Endothelial cell of hepatic sinusoid (primary cell): Measurements from ENCODE around the gene CR1L.
"Not testable (repeated sequence)": the region's sequence is repeated elsewhere in the genome, so short reads cannot be mapped to it uniquely, and the experiment has no call there.

Experiments used
- in situ Hi-C: cut with HindIII; loops from 2 replicates; pipeline ENCODE4 v1.10.0; 2017; ENCODE audit warnings: low sequenced_read_pairs

The CR1L gene

GRCh38 chr1:207680590-207681388, 35.9 kb downstream of the CR1L start:
- in situ Hi-C loops = not testable (repeated sequence)

GRCh38 chr1:207682872-207683434, 38.0 kb downstream of the CR1L start:
- in situ Hi-C loops = not testable (repeated sequence)

GRCh38 chr1:207690551-207690950, 45.6 kb downstream of the CR1L start:
- in situ Hi-C loops = not testable (repeated sequence)

- in situ Hi-C loops = no loop called here
Measured at GRCh38 chr1:207691010-207691409, 46.1 kb downstream of the CR1L start.

- in situ Hi-C loops = no loop called here
Measured at GRCh38 chr1:207691841-207692240, 46.9 kb downstream of the CR1L start.

GRCh38 chr1:207692291-207692690, 47.4 kb downstream of the CR1L start:
- in situ Hi-C loops = not testable (repeated sequence)

- in situ Hi-C loops = no loop called here
Measured at GRCh38 chr1:207695891-207696290, 51.0 kb downstream of the CR1L start.

- in situ Hi-C loops = no loop called here
Measured at GRCh38 chr1:207698822-207699483, 54.0 kb downstream of the CR1L start.

GRCh38 chr1:207702317-207702716, 57.4 kb downstream of the CR1L start:
- in situ Hi-C loops = no loop called here

GRCh38 chr1:207703712-207704111, 58.8 kb downstream of the CR1L start:
- in situ Hi-C loops = no loop called here

- in situ Hi-C loops = not testable (repeated sequence)
Measured at GRCh38 chr1:207708004-207708403, 63.1 kb downstream of the CR1L start.

GRCh38 chr1:207711285-207711684, 66.4 kb downstream of the CR1L start:
- in situ Hi-C loops = no loop called here

GRCh38 chr1:207712701-207713100, 67.8 kb downstream of the CR1L start:
- in situ Hi-C loops = not testable (repeated sequence)

- in situ Hi-C loops = no loop called here
Measured at GRCh38 chr1:207713529-207713928, 68.6 kb downstream of the CR1L start.

- in situ Hi-C loops = no loop called here
Measured at GRCh38 chr1:207719234-207719633, 74.3 kb downstream of the CR1L start.

- in situ Hi-C loops = not testable (repeated sequence)
Measured at GRCh38 chr1:207728200-207728858, 83.4 kb downstream of the CR1L start.

- in situ Hi-C loops = not testable (repeated sequence)
Measured at GRCh38 chr1:207737503-207738157, 92.7 kb downstream of the CR1L start.

- in situ Hi-C loops = not testable (repeated sequence)
Measured at GRCh38 chr1:207738158-207738659, 93.3 kb downstream of the CR1L start.

GRCh38 chr1:207740207-207740606, 95.3 kb downstream of the CR1L start:
- in situ Hi-C loops = no loop called here

GRCh38 chr1:207742850-207743555, 98.1 kb downstream of the CR1L start:
- in situ Hi-C loops = no loop called here
